HepG2 (cell line): ENCODE results near the gene RGS19. TPM values are rescaled to one million over a fixed set of nuclear protein-coding genes. Genes with fewer than 3 reads are reported as not detected.
"Not testable (repeated sequence)": the region's sequence is repeated elsewhere in the genome, so short reads cannot be mapped to it uniquely, and the experiment has no call there.

Experiments used
- ATAC-seq: fragments of 200-7000 bp; cut with Tn5 transposase; 3 replicates; pipeline ENCODE4 v1.9.1; 2020; ENCODE audit warnings: mild to moderate bottlenecking, moderate library complexity
- BruUV-seq: library from RNA; stranded (reverse); fragments of 400-500 nt; replicated peaks from 2 replicates; lab custom pipeline; 2021; lab: Mats Ljungman, UMichigan
- CTCF ChIA-PET: fragments of 300-600 bp; formaldehyde crosslinking; extraction: SDS; loops from one replicate; lab custom pipeline; 2021; ENCODE audit warnings: low total read pairs, inconsistent platforms, low intra/inter-chr PET ratio; lab: Yijun Ruan, JAX
- POLR2A ChIA-PET: fragments of 350-600 bp; sonication (Branson Sonifier 250); formaldehyde crosslinking; loops from one replicate; lab custom pipeline; 2020; ENCODE audit warnings: antibody characterized with exemption, inconsistent platforms; lab: Yijun Ruan, JAX
- DNase-seq: peaks from one replicate; pipeline ENCODE4 v3.0.0-alpha.2; 2015; ENCODE audit warnings: low spot score
- FAIRE-seq: peaks from 3 replicates; lab custom pipeline; 2011; peaks lifted over from hg19 to GRCh38; lab: Jason Lieb, UNC
- H2AFZ ChIP-seq: one replicate; pipeline ENCODE4 v1.6.1; 2011; ENCODE audit warnings: low read length, inconsistent platforms
- H3K27ac ChIP-seq: fragments of 300-600 bp; 3 replicates; pipeline ENCODE4 v1.8.0; 2011; ENCODE audit warnings: mixed run types, mild to moderate bottlenecking, mixed read lengths, low read length, inconsistent platforms; ENCODE audit not compliant: insufficient read depth; ENCODE audit errors: extremely low read length
- H3K27me3 ChIP-seq, 2 experiments: fragments of 200-600 bp in 1 of 2; 2 replicates in 1 of 2; 3 replicates in 1 of 2; pipeline versions ENCODE4 v1.6.0 to v1.8.0; 2011; ENCODE audit warnings: low read length in 2 of 2, mild to moderate bottlenecking in 2 of 2, moderate library complexity in 2 of 2, inconsistent platforms in 1 of 2; ENCODE audit not compliant: insufficient read depth in 2 of 2, control insufficient read depth in 1 of 2
- H3K36me3 ChIP-seq, 2 experiments: fragments of 200-600 bp in 1 of 2; replicated peaks in 1 of 2; 2 replicates in 1 of 2; 3 replicates in 1 of 2; pipeline versions ENCODE4 v1.5.1 to v1.8.0; 2011; ENCODE audit warnings: low read length in 2 of 2, inconsistent platforms in 1 of 2; ENCODE audit not compliant: insufficient read depth in 2 of 2, control insufficient read depth in 1 of 2
- H3K4me1 ChIP-seq: 2 replicates; pipeline ENCODE4 v1.5.1; 2012; ENCODE audit warnings: low read length, inconsistent platforms; ENCODE audit not compliant: insufficient read depth
- H3K4me2 ChIP-seq: 2 replicates; pipeline ENCODE4 v1.6.0; 2011; ENCODE audit warnings: low read depth, low read length, inconsistent platforms
- H3K4me3 ChIP-seq, 3 experiments: fragments of 200-600 bp in 1 of 3; sonication (generic), shearing (Covaris generic) in 1 of 3; replicated peaks in 1 of 3; 2 replicates each; pipeline ENCODE4 v1.5.1; 2011 to 2016; ENCODE audit warnings: low read length in 3 of 3, inconsistent platforms in 2 of 3, low read depth in 2 of 3, mild to moderate bottlenecking in 2 of 3, control low read depth in 1 of 3, mixed read lengths in 1 of 3; ENCODE audit not compliant: insufficient read depth in 1 of 3
- H3K79me2 ChIP-seq: one replicate; pipeline ENCODE4 v1.6.1; 2011; ENCODE audit warnings: low read length, inconsistent platforms; ENCODE audit not compliant: insufficient read depth
- H3K9ac ChIP-seq: 2 replicates; pipeline ENCODE4 v1.6.0; 2011; ENCODE audit warnings: mild to moderate bottlenecking, low read depth, low read length, inconsistent platforms; ENCODE audit not compliant: insufficient read depth
- H3K9me3 ChIP-seq: 2 replicates; pipeline ENCODE4 v1.5.1; 2012; ENCODE audit warnings: mild to moderate bottlenecking, low read length
- H4K20me1 ChIP-seq: 2 replicates; pipeline ENCODE4 v1.6.0; 2011; ENCODE audit warnings: inconsistent platforms, mild to moderate bottlenecking, low read length, moderate library complexity; ENCODE audit not compliant: insufficient read depth
- FLYWCH1 ChIP-seq: sonication (generic); formaldehyde crosslinking; IDR thresholded peaks from 2 replicates; pipeline ENCODE4 v1.8.1; 2023; ENCODE audit warnings: mild to moderate bottlenecking, missing genetic modification reagents
- NFE2L1 ChIP-seq: sonication (generic); formaldehyde crosslinking; IDR thresholded peaks from 2 replicates; pipeline ENCODE4 v1.4.0; 2020; ENCODE audit warnings: missing genetic modification reagents, mild to moderate bottlenecking, borderline replicate concordance
- NFIC ChIP-seq: IDR thresholded peaks from 2 replicates; pipeline ENCODE4 v1.6.1; 2012; ENCODE audit warnings: mild to moderate bottlenecking, low read length, inconsistent platforms
- NFKB2 ChIP-seq: sonication (generic); formaldehyde crosslinking; IDR thresholded peaks from 2 replicates; pipeline ENCODE4 v1.4.0; 2020; ENCODE audit warnings: missing genetic modification reagents, borderline replicate concordance
- PRDM10 ChIP-seq: sonication (generic); formaldehyde crosslinking; IDR thresholded peaks from 2 replicates; pipeline ENCODE4 v1.4.0; 2020; ENCODE audit warnings: low read depth, missing genetic modification reagents
- SATB2 ChIP-seq: sonication (generic); formaldehyde crosslinking; IDR thresholded peaks from 2 replicates; pipeline ENCODE4 v1.5.0; 2020; ENCODE audit warnings: missing genetic modification reagents
- XRCC5 ChIP-seq: fragments of 200-400 bp; formaldehyde crosslinking; optimal IDR thresholded peaks from 2 replicates; pipeline ENCODE3; 2017; ENCODE audit warnings: mild to moderate bottlenecking, low read length
- ZBTB8A ChIP-seq: sonication (generic); formaldehyde crosslinking; IDR thresholded peaks from 2 replicates; pipeline ENCODE4 v1.4.0; 2020; ENCODE audit warnings: mild to moderate bottlenecking, low read depth, missing genetic modification reagents, borderline replicate concordance
- ZFP36L2 ChIP-seq: sonication (generic); formaldehyde crosslinking; IDR thresholded peaks from 2 replicates; pipeline ENCODE4 v1.4.0; 2020; ENCODE audit warnings: missing genetic modification reagents
- ZNF20 ChIP-seq: sonication (generic); formaldehyde crosslinking; IDR thresholded peaks from 2 replicates; pipeline ENCODE4 v1.4.0; 2020; ENCODE audit warnings: mild to moderate bottlenecking, moderate library complexity, missing genetic modification reagents
- WGBS: methylation state at CpG from one replicate; pipeline ENCODE4 v1.1.6; 2017; ENCODE audit warnings: low lambda C conversion rate; 5-methylcytosine and 5-hydroxymethylcytosine counted together
- in situ Hi-C: cut with HindIII; loops from 2 replicates; pipeline ENCODE4 v1.10.0; 2017; ENCODE audit warnings: low pct_unique_long_range_greater_than_20kb; ENCODE audit not compliant: extremely low pct_ligation_motif_present
- intact Hi-C: fragments of 100-400 bp; cut with micrococcal nuclease; formaldehyde crosslinking; loops from one replicate; pipeline ENCODE4 v1.10.0; 2022; ENCODE audit not compliant: unreplicated experiment
- polyA plus RNA-seq, 8 experiments: library from polyadenylated mRNA; depleted of rRNA in 3 of 8; stranded (reverse) in 7 of 8; unstranded in 1 of 8; fragments of >200 nt; fragmentation: Illumina TruSeq in 4 of 8; extraction: Trizol in 4 of 8; gene quantifications; 2 replicates each; pipeline versions ENCODE4 v1.2.1 to v1.2.3, GENCODE V29; 2011 to 2016; ENCODE audit warnings: low read depth in 4 of 8, missing spikeins in 1 of 8, mixed read lengths in 1 of 8; ENCODE audit not compliant: insufficient read depth in 1 of 8
- total RNA-seq, 5 experiments: library from RNA; depleted of rRNA; stranded (reverse); fragments of >200 nt; fragmentation: Illumina TruSeq; extraction: Trizol; gene quantifications; 2 replicates each; pipeline ENCODE4 v1.2.3, GENCODE V29; 2016; ENCODE audit warnings: low read depth in 1 of 5

RGS19 gene
- total and polyA plus RNA-seq, 2 of the 13 experiments (the other 11 are each of a cell fraction or from before 2014, with no cell fraction given) = 10.7 to 11.9 TPM

- H3K27ac ChIP-seq, H3K4me2 ChIP-seq, H4K20me1 ChIP-seq, in situ Hi-C loops, H3K9me3 ChIP-seq, intact Hi-C loops, H2AFZ ChIP-seq, DNase-seq, H3K4me3 ChIP-seq, H3K9ac ChIP-seq, H3K36me3 ChIP-seq, POLR2A ChIA-PET, FAIRE-seq, ATAC-seq, BruUV-seq, H3K79me2 ChIP-seq: not testable (repeated sequence)
- CTCF ChIA-PET = interaction anchor here (0.6 kb wide), 1 partner anchor 22 kb away, joined by 3 read pairs; no protein-coding TSS in a partner anchor
- peaks cover 11% of the 10 kb centered on the region for H3K4me1 ChIP-seq
- peaks cover 4 to 25% of the 10 kb centered on the region in 2 experiments; a peak in 4 of 5 replicates for H3K27me3 ChIP-seq
- 11% methylated on average over 11 of the region's 11 CpGs for WGBS
These were observed 43.6 kb upstream of the RGS19 start for GRCh38 chr20:64122927-64123326.

GRCh38 chr20:64121586-64121985 is 42.3 kb upstream of the RGS19 start:
- POLR2A ChIA-PET = interaction anchor here (1.4 kb wide), 1 partner anchor 134 kb away, joined by 3 read pairs; the partner anchor contains the start of gene PCMTD2
- no peak for TF ChIP-seq FLYWCH1
- no peak for TF ChIP-seq SATB2 (CRISPR knock-in tag)
- no peak for TF ChIP-seq NFE2L1 (CRISPR knock-in tag)
- TF ChIP-seq ZNF20 = no peak
- no peak for TF ChIP-seq ZFP36L2 (CRISPR knock-in tag)
- TF ChIP-seq PRDM10 = no peak
- no peak for TF ChIP-seq NFKB2 (CRISPR knock-in tag)
- TF ChIP-seq NFIC = no peak
- no peak for TF ChIP-seq ZBTB8A (CRISPR knock-in tag)
- TF ChIP-seq XRCC5 = no peak

More at GRCh38 chr20:64121586-64121985, 42.3 kb upstream of the RGS19 start:
- no TSS peak for BruUV-seq
- Histone ChIP-seq H2AFZ (no peak overlapping the region), H3K4me3 (no peak overlapping the region), H3K9ac (no peak overlapping the region), H3K4me2 (no peak overlapping the region), H3K27ac (no peak overlapping the region), H3K9me3 (no peaks in the 10 kb centered on the region), H3K36me3 (no peaks in the 10 kb centered on the region), H4K20me1 (no peaks in the 10 kb centered on the region), H3K4me1 (peaks cover 11% of the 10 kb centered on the region), H3K79me2 (no peaks in the 10 kb centered on the region), H3K27me3 (peaks cover 4 to 25% of the 10 kb centered on the region in 2 experiments)
- CTCF ChIA-PET = interaction anchor here (1.1 kb wide), 1 partner anchor 212 kb away, joined by 3 read pairs; no protein-coding TSS in a partner anchor
- intact Hi-C loops (loop anchor here (2.0 kb wide), 2 partner anchors 19 to 141 kb away; partner anchors contain the start of gene PRPF6), in situ Hi-C loops (no loop called here)
- ATAC-seq (no peak), DNase-seq (no peak), FAIRE-seq (no peak)
- WGBS = 38% methylated on average over 12 of the region's 12 CpGs
